Right atrium auricular region (tissue), 2 donors: ENCODE measurements around the gene EDN1. TPM values are rescaled to one million over a fixed set of nuclear protein-coding genes. Genes with fewer than 3 reads are reported as not detected.

Experiments
- DNase-seq: peaks from one replicate; pipeline ENCODE4 v3.0.0-alpha.2; 2019; ENCODE audit warnings: low spot score
- H3K27ac ChIP-seq, 2 donors: fragments of 200-600 bp; sonication (generic); 1 replicate in 1 of 2; 2 replicates in 1 of 2; pipeline ENCODE4 v1.5.1; 2016 to 2019
- H3K27me3 ChIP-seq, 2 donors: fragments of 200-600 bp; sonication (generic); one replicate each; pipeline versions ENCODE4 v1.5.1 to v1.6.0; 2017 to 2019
- H3K36me3 ChIP-seq: fragments of 200-600 bp; sonication (generic); one replicate; pipeline ENCODE4 v1.5.1; 2016
- H3K4me1 ChIP-seq, 2 donors: fragments of 200-600 bp; sonication (generic); one replicate each; pipeline versions ENCODE4 v1.5.1 to v1.6.0; 2017 to 2019
- H3K4me3 ChIP-seq, 2 donors: fragments of 200-600 bp; sonication (generic); 1 replicate in 1 of 2; 2 replicates in 1 of 2; pipeline ENCODE4 v1.5.1; 2017 to 2019; ENCODE audit warnings: mild to moderate bottlenecking in 1 of 2, moderate library complexity in 1 of 2
- H3K9me3 ChIP-seq, 2 donors: fragments of 200-600 bp; sonication (generic); one replicate each; pipeline ENCODE4 v1.5.1; 2019
- CTCF ChIP-seq, 2 donors: fragments of 200-600 bp; sonication (generic); IDR thresholded peaks; one replicate each; pipeline ENCODE4 v1.5.1; 2019; ENCODE audit warnings: antibody characterized with exemption in 2 of 2
- total RNA-seq, 2 donors: library from RNA; depleted of rRNA; stranded (reverse); fragments of >200 nt; gene quantifications; one replicate each; pipeline ENCODE4 v1.1.0, GENCODE V29; 2016

The EDN1 gene
- total RNA-seq, 2 donors from 2014 or later = 9.0 to 13.4 TPM

GRCh38 chr6:12258191-12258590 is 32.0 kb upstream of the EDN1 start:
- Histone ChIP-seq H3K9me3 (no peaks in the 10 kb centered on the region), H3K27me3 (no peaks in the 10 kb centered on the region)
- TF ChIP-seq CTCF (IDR thresholded peaks at IDR 0.05) = no peak

GRCh38 chr6:12258591-12259075 is 31.5 kb upstream of the EDN1 start:
- H3K27me3 ChIP-seq = no peaks in the 10 kb centered on the region
- TF ChIP-seq CTCF (IDR thresholded peaks at IDR 0.05) = no peak
- no peaks in the 10 kb centered on the region for H3K36me3 ChIP-seq
- no peaks in the 10 kb centered on the region for H3K4me1 ChIP-seq
- no peaks in the 10 kb centered on the region for H3K9me3 ChIP-seq
- no peak overlapping the region for H3K4me3 ChIP-seq
- DNase-seq = no peak
- no peak overlapping the region for H3K27ac ChIP-seq

More at GRCh38 chr6:12258191-12258590, 32.0 kb upstream of the EDN1 start:
- no peak for DNase-seq
- no peaks in the 10 kb centered on the region for H3K36me3 ChIP-seq
- H3K4me3 ChIP-seq = no peak overlapping the region
- H3K27ac ChIP-seq = no peak overlapping the region
- H3K4me1 ChIP-seq = no peaks in the 10 kb centered on the region

DNA sequence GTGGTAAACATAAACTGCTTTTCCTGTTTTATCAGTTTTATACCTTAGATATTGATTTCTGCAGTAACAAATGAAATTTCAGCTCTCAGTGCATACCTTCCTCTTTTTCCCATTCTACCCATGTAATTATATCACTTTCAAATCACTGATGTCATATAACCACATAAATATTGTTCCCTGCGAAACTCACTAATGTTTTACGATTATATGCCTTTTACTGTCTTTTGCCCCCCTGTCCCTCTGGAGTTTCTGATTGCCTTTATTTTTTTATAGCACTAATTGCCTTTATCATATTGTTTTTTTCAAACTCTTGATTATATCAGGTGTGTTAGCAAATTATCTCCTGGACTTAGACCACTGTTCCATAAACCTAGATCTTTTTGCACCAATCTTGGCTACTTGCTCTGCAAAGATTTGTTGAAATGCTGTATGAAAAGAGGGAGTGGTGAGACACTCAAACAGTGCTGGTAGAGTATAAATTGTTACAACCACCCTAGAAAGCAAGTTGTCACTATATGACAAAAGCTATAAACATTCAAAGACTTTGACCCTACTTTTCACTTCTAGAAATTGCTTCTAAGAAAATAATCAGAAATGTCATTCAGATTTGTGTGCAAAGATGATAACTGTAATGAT is 29.6 kb upstream of the EDN1 start:
- no peaks in the 10 kb centered on the region for H3K27me3 ChIP-seq
- H3K27ac ChIP-seq = no peak overlapping the region
- no peak for TF ChIP-seq CTCF (IDR thresholded peaks at IDR 0.05)
- no peak overlapping the region for H3K4me3 ChIP-seq
- DNase-seq = no peak
- no peaks in the 10 kb centered on the region for H3K4me1 ChIP-seq
- no peaks in the 10 kb centered on the region for H3K36me3 ChIP-seq
- no peaks in the 10 kb centered on the region for H3K9me3 ChIP-seq

GRCh38 chr6:12261502-12261901 is 28.7 kb upstream of the EDN1 start:
- Histone ChIP-seq H3K4me3 (no peak overlapping the region), H3K4me1 (no peaks in the 10 kb centered on the region), H3K36me3 (no peaks in the 10 kb centered on the region), H3K27ac (no peak overlapping the region), H3K27me3 (no peaks in the 10 kb centered on the region), H3K9me3 (no peaks in the 10 kb centered on the region)
- TF ChIP-seq CTCF (IDR thresholded peaks at IDR 0.05) = no peak
- no peak for DNase-seq

- Histone ChIP-seq H3K36me3 (no peaks in the 10 kb centered on the region), H3K4me1 (no peaks in the 10 kb centered on the region), H3K27me3 (no peaks in the 10 kb centered on the region), H3K9me3 (no peaks in the 10 kb centered on the region), H3K27ac (no peak overlapping the region), H3K4me3 (no peak overlapping the region)
- DNase-seq = no peak
- no peak for TF ChIP-seq CTCF (IDR thresholded peaks at IDR 0.05)
Observed at GRCh38 chr6:12262236-12263061, 27.7 kb upstream of the EDN1 start.
